ENCODE results near the gene AQP3. TPM values are rescaled to one million over a fixed set of nuclear protein-coding genes. Genes with fewer than 3 reads are reported as not detected.
A peak's percentile ranks its signal among the peaks of the same experiment; 100 is the strongest.
"Not testable (repeated sequence)": the region's sequence is repeated elsewhere in the genome, so short reads cannot be mapped to it uniquely, and the experiment has no call there.

Gene AQP3
- polyA plus RNA-seq, 3 donors = 36.4 to 207 (median 64.7) TPM

GRCh38 chr9:33468215-33468730, 20.9 kb upstream of the AQP3 start:
- no peak for DNase-seq (ENCODE audit: extremely low read depth in 1 of 11, low read depth in 9 of 11, low spot score in 4 of 11)

- no peak for DNase-seq (ENCODE audit: extremely low read depth in 1 of 11, low read depth in 9 of 11, low spot score in 4 of 11)
These were observed 20.1 kb upstream of the AQP3 start for GRCh38 chr9:33467526-33467925.

- DNase-seq (ENCODE audit: extremely low read depth in 1 of 11, low read depth in 9 of 11, low spot score in 4 of 11) = no peak
These were observed 19.4 kb upstream of the AQP3 start for GRCh38 chr9:33466565-33467495.

- no peak for DNase-seq (ENCODE audit: extremely low read depth in 1 of 11, low read depth in 9 of 11, low spot score in 4 of 11)
These were observed 18.5 kb upstream of the AQP3 start for GRCh38 chr9:33465596-33466564.

GRCh38 chr9:33465096-33465495, 17.7 kb upstream of the AQP3 start:
- no peak for DNase-seq (ENCODE audit: extremely low read depth in 1 of 11, low read depth in 9 of 11, low spot score in 4 of 11)

GRCh38 chr9:33464045-33464636, 16.7 kb upstream of the AQP3 start:
- no peak for DNase-seq (ENCODE audit: extremely low read depth in 1 of 11, low read depth in 9 of 11, low spot score in 4 of 11)

GRCh38 chr9:33463151-33463550, 15.8 kb upstream of the AQP3 start:
- DNase-seq (ENCODE audit: extremely low read depth in 1 of 11, low read depth in 9 of 11, low spot score in 4 of 11) = no peak

GRCh38 chr9:33461492-33461891, 14.1 kb upstream of the AQP3 start:
- no peak for DNase-seq (ENCODE audit: extremely low read depth in 1 of 11, low read depth in 9 of 11, low spot score in 4 of 11)

- DNase-seq (ENCODE audit: extremely low read depth in 1 of 11, low read depth in 9 of 11, low spot score in 4 of 11) = no peak
These were observed 13.5 kb upstream of the AQP3 start for GRCh38 chr9:33460854-33461253.

GRCh38 chr9:33459115-33459514, 11.7 kb upstream of the AQP3 start:
- DNase-seq (ENCODE audit: extremely low read depth in 1 of 11, low read depth in 9 of 11, low spot score in 4 of 11) = no peak

- DNase-seq (ENCODE audit: extremely low read depth in 1 of 11, low read depth in 9 of 11, low spot score in 4 of 11) = no peak
These were observed 11.1 kb upstream of the AQP3 start for GRCh38 chr9:33458444-33458843.

GRCh38 chr9:33455945-33456344, 8.6 kb upstream of the AQP3 start:
- DNase-seq (ENCODE audit: extremely low read depth in 1 of 11, low read depth in 9 of 11, low spot score in 4 of 11) = no peak

- not testable (repeated sequence) for DNase-seq (ENCODE audit: extremely low read depth in 1 of 11, low read depth in 9 of 11, low spot score in 4 of 11)
These were observed 8.1 kb upstream of the AQP3 start for GRCh38 chr9:33455456-33455855.

GRCh38 chr9:33454661-33455026, 7.3 kb upstream of the AQP3 start:
- DNase-seq (ENCODE audit: extremely low read depth in 1 of 11, low read depth in 9 of 11, low spot score in 4 of 11) = not testable (repeated sequence)

- DNase-seq (ENCODE audit: extremely low read depth in 1 of 11, low read depth in 9 of 11, low spot score in 4 of 11) = no peak
These were observed 6.7 kb upstream of the AQP3 start for GRCh38 chr9:33453999-33454660.

GRCh38 chr9:33453286-33453860, 6.0 kb upstream of the AQP3 start:
- no peak for DNase-seq (ENCODE audit: extremely low read depth in 1 of 11, low read depth in 9 of 11, low spot score in 4 of 11)

GRCh38 chr9:33452828-33453271, 5.5 kb upstream of the AQP3 start:
- DNase-seq (ENCODE audit: extremely low read depth in 1 of 11, low read depth in 9 of 11, low spot score in 4 of 11) = peak in 4 of 11 donors; percentile 34 to 54 (median 48)

GRCh38 chr9:33450621-33451146, 3.3 kb upstream of the AQP3 start:
- DNase-seq (ENCODE audit: extremely low read depth in 1 of 11, low read depth in 9 of 11, low spot score in 4 of 11) = no peak
